ENCODE results near the gene IRGC. TPM values are rescaled to one million over a fixed set of nuclear protein-coding genes. Genes with fewer than 3 reads are reported as not detected.

The IRGC gene
- total RNA-seq, 1 experiment from 2014 or later: not detected

DNA sequence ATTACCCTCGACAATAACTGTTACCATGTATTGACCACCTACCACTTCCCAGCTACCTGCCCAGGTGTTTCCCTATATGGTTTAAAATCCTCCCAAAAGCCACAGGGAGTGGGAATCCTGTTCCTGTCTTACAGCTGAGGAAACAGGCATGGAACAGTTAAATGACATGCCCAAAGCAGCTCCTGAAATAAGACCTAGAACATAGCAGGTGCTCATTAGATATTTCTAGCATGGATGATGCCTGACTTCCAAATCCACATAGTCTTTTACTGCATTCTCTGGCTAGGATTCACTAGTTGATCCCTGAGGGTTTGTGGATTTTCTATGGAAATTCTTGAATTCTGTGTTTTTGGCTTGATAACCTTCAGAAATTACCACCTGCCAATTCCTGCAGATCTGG lies 51.9 kb downstream of the IRGC start:
- peaks cover 12 to 19% of the 10 kb centered on the region in 2 experiments for H3K4me1 Mint-ChIP-seq
- H2BK120ac ChIP-seq (ENCODE audit: low read depth, low read length, poor library complexity, severe bottlenecking): no peak overlapping the region
- WGBS (ENCODE audit: extremely low coverage, insufficient read length, low lambda C conversion rate): no CpG with 5 or more reads among the region's 1 CpG

More for the DNA sequence above, 51.9 kb downstream of the IRGC start:
- H3T11ph ChIP-seq (ENCODE audit: low read length): no peak overlapping the region
- no peak overlapping the region for H3K14ac ChIP-seq (ENCODE audit: insufficient read depth, low read length)
- H2AK5ac ChIP-seq (ENCODE audit: insufficient read length, low read length): no peak overlapping the region
- H4K20me1 ChIP-seq (ENCODE audit: control insufficient read depth, insufficient read depth, insufficient read length): no peaks in the 10 kb centered on the region
- no peak overlapping the region for H2AFZ ChIP-seq (ENCODE audit: low read length)
- H3K4me2 ChIP-seq (ENCODE audit: insufficient read depth, insufficient read length, low read length): no peak overlapping the region
- H3K9me3 Mint-ChIP-seq: no peaks in the 10 kb centered on the region
- no peaks in the 10 kb centered on the region for H3K79me1 ChIP-seq (ENCODE audit: insufficient read depth, low read depth, low read length, poor library complexity, severe bottlenecking)
- H3K27ac Mint-ChIP-seq: no peak overlapping the region
- no peaks in the 10 kb centered on the region for H3K9me3 ChIP-seq (ENCODE audit: control insufficient read depth, low read depth, low read length)
- H3K27me3 Mint-ChIP-seq (ENCODE audit: low read depth): peaks cover 44% of the 10 kb centered on the region
- no peak overlapping the region for H4K8ac ChIP-seq (replicated peaks; ENCODE audit: insufficient read length, low read depth, low read length)
- H3K18ac ChIP-seq (ENCODE audit: insufficient read length, low read depth, low read length): no peak overlapping the region
- H3K9ac ChIP-seq (ENCODE audit: extremely low read depth, insufficient read length, low read length): no peak overlapping the region
- no peaks in the 10 kb centered on the region for H3K79me2 ChIP-seq (ENCODE audit: insufficient read depth, low read length)
- H2BK5ac ChIP-seq (ENCODE audit: insufficient read length, low read length): no peak overlapping the region
- no peak overlapping the region for H2BK15ac ChIP-seq (ENCODE audit: low read depth, low read length)
- no peak overlapping the region for H2BK20ac ChIP-seq (ENCODE audit: low read depth, low read length, poor library complexity, severe bottlenecking)
- no peaks in the 10 kb centered on the region for H3K23me2 ChIP-seq (ENCODE audit: insufficient read length, low read depth, low read length, poor library complexity, severe bottlenecking)
- H3K4me3 Mint-ChIP-seq: no peak overlapping the region
- no peak overlapping the region for H4K5ac ChIP-seq (ENCODE audit: insufficient read length, low read depth, low read length)
- H3K27me3 ChIP-seq (ENCODE audit: insufficient read depth, low read length): peaks cover 3% of the 10 kb centered on the region; the same call in 1 of the 2 replicates
- no peak overlapping the region for H3K23ac ChIP-seq (ENCODE audit: insufficient read length, low read depth, low read length)
- no peak overlapping the region for H3K56ac ChIP-seq (ENCODE audit: insufficient read length, low read depth, low read length)
- DNase-seq: no peak
- H2BK12ac ChIP-seq (ENCODE audit: insufficient read length, low read depth, low read length): no peak overlapping the region
- no peaks in the 10 kb centered on the region; the same call in 1 of the 2 replicates for H3K4me1 ChIP-seq (ENCODE audit: insufficient read depth, low read length)
- no peaks in the 10 kb centered on the region; a peak in 1 of 7 replicates for H3K36me3 Mint-ChIP-seq (ENCODE audit: insufficient read depth in 1 of 3, low read depth in 3 of 3)
- no peak overlapping the region for H3K27ac ChIP-seq (ENCODE audit: insufficient read length, low read depth, low read length)
- no peak overlapping the region for H4K91ac ChIP-seq (ENCODE audit: insufficient read length, low read depth, low read length)
- H3K4ac ChIP-seq (ENCODE audit: low read depth, low read length): no peak overlapping the region
- TF ChIP-seq, protein P1, sequence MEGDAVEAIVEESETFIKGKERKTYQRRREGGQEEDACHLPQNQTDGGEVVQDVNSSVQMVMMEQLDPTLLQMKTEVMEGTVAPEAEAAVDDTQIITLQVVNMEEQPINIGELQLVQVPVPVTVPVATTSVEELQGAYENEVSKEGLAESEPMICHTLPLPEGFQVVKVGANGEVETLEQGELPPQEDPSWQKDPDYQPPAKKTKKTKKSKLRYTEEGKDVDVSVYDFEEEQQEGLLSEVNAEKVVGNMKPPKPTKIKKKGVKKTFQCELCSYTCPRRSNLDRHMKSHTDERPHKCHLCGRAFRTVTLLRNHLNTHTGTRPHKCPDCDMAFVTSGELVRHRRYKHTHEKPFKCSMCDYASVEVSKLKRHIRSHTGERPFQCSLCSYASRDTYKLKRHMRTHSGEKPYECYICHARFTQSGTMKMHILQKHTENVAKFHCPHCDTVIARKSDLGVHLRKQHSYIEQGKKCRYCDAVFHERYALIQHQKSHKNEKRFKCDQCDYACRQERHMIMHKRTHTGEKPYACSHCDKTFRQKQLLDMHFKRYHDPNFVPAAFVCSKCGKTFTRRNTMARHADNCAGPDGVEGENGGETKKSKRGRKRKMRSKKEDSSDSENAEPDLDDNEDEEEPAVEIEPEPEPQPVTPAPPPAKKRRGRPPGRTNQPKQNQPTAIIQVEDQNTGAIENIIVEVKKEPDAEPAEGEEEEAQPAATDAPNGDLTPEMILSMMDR (conservative IDR thresholded peaks at IDR 0.05): no peak

All from H9 (cell line).